GM18868 (cell line): ENCODE data around the gene SOWAHA.
"Not testable (repeated sequence)": the region's sequence is repeated elsewhere in the genome, so short reads cannot be mapped to it uniquely, and the experiment has no call there.

Experiments used
- ATAC-seq: cut with Tn5 transposase; IDR thresholded peaks from one replicate; pipeline ENCODE4 v1.9.1; 2021; ENCODE audit warnings: mild to moderate bottlenecking, moderate library complexity; ENCODE audit not compliant: unreplicated experiment

SOWAHA gene

GRCh38 chr5:132848270-132848669, 35.2 kb downstream of the SOWAHA start:
- ATAC-seq = no peak

GRCh38 chr5:132849347-132849746, 36.2 kb downstream of the SOWAHA start:
- no peak for ATAC-seq

- no peak for ATAC-seq
These were observed 37.0 kb downstream of the SOWAHA start for GRCh38 chr5:132850066-132850465.

- no peak for ATAC-seq
These were observed 40.2 kb downstream of the SOWAHA start for GRCh38 chr5:132853323-132853722.

DNA sequence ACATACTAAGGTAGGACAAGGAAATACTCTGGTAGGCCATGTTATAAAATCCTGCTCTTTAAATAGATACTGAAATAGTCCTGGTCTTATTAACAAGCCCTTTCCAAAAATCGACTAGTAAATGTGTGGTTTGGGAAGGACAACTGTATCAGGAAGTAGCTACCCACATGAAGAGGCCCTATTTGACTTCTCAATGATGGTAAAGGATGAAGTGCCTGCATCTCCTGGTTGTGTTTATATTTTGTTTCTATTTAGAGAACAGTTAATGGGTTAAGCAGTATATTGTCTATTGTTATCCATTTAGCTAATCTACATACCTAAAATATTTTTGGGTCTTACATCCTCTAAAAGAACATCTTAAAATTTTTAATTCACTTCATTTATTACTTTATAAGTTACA, 40.7 kb downstream of the SOWAHA start:
- ATAC-seq = no peak

DNA sequence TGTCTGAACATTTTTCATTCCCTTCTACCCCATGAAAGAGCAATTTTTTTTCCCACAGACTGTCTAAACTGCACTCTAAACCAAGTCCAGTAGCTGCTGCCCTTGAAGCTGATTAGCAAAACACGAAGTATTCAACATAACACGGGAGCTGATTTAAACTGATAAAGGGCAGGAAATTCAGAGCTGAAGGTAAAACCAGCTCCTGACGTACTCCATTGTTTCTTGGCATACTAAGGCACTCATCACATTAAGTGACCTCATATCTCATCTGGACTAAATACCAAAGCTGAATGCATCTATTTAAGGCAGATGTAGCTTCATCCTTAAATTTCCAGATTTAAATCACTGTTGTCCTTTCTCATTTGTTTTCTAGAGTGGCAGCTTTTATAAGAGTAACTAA, 41.2 kb downstream of the SOWAHA start:
- no peak for ATAC-seq

GRCh38 chr5:132854992-132855391, 41.9 kb downstream of the SOWAHA start:
- ATAC-seq = not testable (repeated sequence)

- ATAC-seq = no peak
These were observed 42.9 kb downstream of the SOWAHA start for GRCh38 chr5:132856011-132856410.

DNA sequence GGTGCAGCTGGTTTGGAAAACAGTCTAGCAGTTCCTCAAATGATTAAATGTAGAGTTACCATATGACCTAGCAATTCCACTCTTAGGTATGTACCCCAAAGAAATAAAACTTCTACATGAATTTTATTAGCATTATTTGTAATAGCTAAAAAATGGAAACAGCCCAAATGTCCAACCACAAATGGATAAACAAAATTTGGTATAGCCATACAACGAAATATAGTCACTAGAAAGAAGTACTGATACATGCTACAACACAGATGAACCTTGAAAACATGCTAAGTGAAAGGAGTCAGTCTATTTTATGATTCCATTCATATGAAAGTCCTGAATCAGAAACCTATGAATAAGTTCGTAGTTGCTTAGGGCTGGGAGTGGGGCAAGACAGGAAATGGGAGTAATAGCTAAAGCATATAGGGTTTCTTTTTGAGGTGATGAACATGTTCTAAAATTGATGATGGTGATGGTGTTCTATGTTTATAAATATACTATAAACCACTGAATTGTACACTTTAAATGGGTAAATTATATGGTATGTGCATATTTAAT, 46.9 kb downstream of the SOWAHA start:
- ATAC-seq = no peak

- no peak for ATAC-seq
These were observed 47.6 kb downstream of the SOWAHA start for GRCh38 chr5:132860742-132861141.

GRCh38 chr5:132865668-132866341, 52.7 kb downstream of the SOWAHA start:
- ATAC-seq = peak; percentile 20
